IPS-18a (cell line): Measurements from ENCODE around the gene PDE9A.
A peak's percentile ranks its signal among the peaks of the same experiment; 100 is the strongest.

ENCODE experiments used
- H3K27ac ChIP-seq: one replicate; pipeline ENCODE4 v1.5.1; 2013; ENCODE audit warnings: low read length
- H3K27me3 ChIP-seq: one replicate; pipeline ENCODE4 v1.6.1; 2013; ENCODE audit warnings: mild to moderate bottlenecking, low read length; ENCODE audit not compliant: control insufficient read depth, insufficient read depth
- H3K36me3 ChIP-seq: one replicate; pipeline ENCODE4 v1.6.1; 2013; ENCODE audit warnings: low read depth, low read length; ENCODE audit not compliant: control insufficient read depth
- H3K4me1 ChIP-seq: one replicate; pipeline ENCODE4 v1.6.1; 2013; ENCODE audit warnings: low read depth, low read length; ENCODE audit not compliant: control insufficient read depth
- H3K4me3 ChIP-seq: one replicate; pipeline ENCODE4 v1.5.1; 2013; ENCODE audit warnings: low read length
- H3K9ac ChIP-seq: one replicate; pipeline ENCODE4 v1.6.1; 2013; ENCODE audit warnings: mild to moderate bottlenecking, low read length, moderate library complexity
- H3K9me3 ChIP-seq: one replicate; pipeline ENCODE4 v1.6.1; 2013; ENCODE audit warnings: low read depth, low read length; ENCODE audit not compliant: control insufficient read depth

PDE9A gene

GRCh38 chr21:42654913-42655795 lies 1.7 kb downstream of the PDE9A start:
- no peaks in the 10 kb centered on the region for H3K27me3 ChIP-seq
- H3K4me3 ChIP-seq, result peak overlapping the region; percentile 77
- peak overlapping the region; percentile 67 for H3K9ac ChIP-seq
- H3K9me3 ChIP-seq, result no peaks in the 10 kb centered on the region
- H3K4me1 ChIP-seq, result peaks cover 32% of the 10 kb centered on the region
- H3K36me3 ChIP-seq, result no peaks in the 10 kb centered on the region
- H3K27ac ChIP-seq, result no peak overlapping the region

DNA sequence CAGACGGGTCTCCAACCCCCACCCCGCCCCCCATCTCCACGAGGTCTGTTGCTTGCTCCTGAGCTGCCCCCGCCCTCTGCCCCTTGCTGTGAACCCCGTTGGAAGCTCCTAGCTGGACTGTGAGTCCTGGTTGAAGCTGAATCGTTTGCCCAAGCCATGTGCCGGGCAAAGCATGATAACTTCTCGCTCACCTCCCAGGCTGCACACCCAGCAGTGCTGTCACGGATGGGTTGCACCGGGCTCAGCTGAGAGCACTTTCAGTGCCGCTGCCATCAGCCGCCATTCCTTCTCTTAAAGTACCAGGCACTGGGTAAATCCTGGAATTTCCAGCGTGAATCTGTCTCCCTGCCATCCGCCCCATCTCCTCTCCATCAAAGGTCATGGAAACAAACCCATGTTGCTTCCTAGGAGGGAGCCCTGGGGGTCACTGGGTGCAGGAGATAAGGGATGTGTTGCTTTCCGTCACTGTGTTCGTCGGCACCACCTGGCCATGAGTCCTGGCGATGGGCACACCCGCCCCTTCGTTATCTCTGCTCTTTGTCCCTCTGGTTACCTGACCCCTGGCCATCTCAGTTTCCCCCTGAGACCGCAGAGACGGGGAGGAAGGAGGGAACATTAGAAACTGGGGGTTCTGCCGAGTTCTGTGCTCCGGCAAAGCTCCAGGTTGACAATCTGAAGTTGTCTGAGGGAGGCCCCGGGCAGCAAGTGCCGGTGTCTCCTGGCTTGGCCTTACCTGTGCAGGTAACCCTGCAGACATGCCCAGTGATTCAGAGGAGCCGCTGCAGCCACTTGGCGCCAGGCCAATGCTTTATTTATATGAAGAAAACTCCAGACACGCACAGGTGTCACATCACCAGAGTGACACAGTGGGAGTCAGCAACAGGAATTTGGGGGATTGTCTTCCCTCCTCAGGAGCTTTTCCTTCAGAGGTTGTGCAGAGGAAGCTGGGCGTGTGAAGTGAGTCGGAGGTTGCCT lies 2.7 kb downstream of the PDE9A start:
- Histone ChIP-seq H3K4me3 (peak overlapping the region; percentile 77), H3K4me1 (peaks cover 32% of the 10 kb centered on the region), H3K36me3 (no peaks in the 10 kb centered on the region), H3K9ac (no peak overlapping the region), H3K27ac (no peak overlapping the region), H3K27me3 (no peaks in the 10 kb centered on the region), H3K9me3 (no peaks in the 10 kb centered on the region)

GRCh38 chr21:42656872-42657271 lies 3.5 kb downstream of the PDE9A start:
- Histone ChIP-seq H3K9me3 (no peaks in the 10 kb centered on the region), H3K4me1 (peaks cover 32% of the 10 kb centered on the region), H3K27ac (no peak overlapping the region), H3K4me3 (no peak overlapping the region), H3K36me3 (no peaks in the 10 kb centered on the region), H3K27me3 (no peaks in the 10 kb centered on the region), H3K9ac (no peak overlapping the region)

DNA sequence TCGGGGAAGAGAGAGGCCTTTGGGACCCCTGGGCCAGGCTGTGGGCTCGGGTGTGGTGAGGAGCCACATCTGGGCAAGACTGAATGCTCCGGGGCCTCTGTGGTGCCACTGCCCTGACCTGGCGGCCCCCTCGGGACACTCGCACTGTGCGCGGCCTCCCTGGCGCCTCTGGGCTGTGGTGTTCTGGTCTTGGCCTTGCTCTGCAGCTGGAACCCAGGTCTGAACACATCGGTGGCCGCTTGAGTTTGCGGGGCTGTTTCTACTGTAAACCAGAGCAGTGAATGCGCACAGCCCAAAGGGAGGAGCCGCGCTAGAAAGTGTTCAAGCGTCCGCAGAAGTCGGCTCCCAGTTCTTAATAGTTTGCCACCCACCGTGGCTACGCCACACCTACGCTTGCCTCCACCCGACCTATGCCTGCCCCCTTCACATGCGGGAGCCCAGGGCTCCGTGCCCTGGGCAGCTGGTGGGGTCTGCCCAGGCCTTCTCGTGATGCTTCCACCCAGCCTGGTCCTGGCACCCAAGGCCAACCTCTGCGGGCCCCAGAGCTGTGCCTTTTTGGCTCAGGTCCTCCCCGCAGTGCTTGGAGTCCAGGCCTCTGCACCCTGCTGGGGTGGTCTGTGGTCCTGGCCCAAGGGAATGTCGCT lies 4.4 kb downstream of the PDE9A start:
- Histone ChIP-seq H3K36me3 (peaks cover 6% of the 10 kb centered on the region), H3K27me3 (no peaks in the 10 kb centered on the region), H3K4me3 (no peak overlapping the region), H3K27ac (no peak overlapping the region), H3K9me3 (no peaks in the 10 kb centered on the region), H3K9ac (no peak overlapping the region), H3K4me1 (peaks cover 25% of the 10 kb centered on the region)

DNA sequence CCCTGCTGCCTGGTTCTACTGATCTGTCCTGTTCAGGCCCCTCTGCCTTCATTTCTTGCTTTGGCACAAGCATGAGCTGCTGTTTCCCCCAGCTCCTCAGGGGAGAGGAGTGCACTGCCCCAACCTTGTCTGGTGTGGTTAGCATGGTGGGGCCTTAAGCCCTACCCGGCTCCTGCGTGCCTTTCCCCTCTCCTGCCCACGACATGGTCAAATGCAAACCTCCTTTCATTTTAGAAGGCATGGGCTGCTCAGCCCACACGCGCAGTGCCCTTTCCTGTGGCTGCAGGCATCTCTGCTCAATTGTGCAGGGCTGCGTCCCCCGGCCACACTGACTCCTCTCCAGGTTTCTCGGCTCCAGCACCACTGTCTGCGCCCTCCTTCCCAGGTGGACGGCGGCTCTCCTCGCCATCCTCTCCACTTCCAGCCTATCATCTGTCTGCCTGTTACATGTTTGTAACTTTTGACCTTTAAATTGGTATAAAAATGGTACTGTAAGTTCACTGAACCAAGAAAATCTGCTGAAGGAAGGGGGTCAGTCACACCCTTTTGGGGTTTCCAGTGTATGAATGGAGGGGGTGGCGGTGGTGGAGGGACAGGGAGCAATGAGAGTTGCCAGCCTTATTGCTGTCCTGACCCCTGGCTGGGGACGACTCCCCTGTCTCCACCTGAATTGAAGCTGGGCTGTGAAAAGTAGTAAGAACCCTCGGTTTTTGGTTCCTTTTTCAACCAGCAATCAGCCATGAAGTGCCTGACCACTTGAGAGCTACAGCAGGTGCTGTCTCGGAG lies 5.1 kb downstream of the PDE9A start:
- Histone ChIP-seq H3K27me3 (no peaks in the 10 kb centered on the region), H3K27ac (no peak overlapping the region), H3K36me3 (peaks cover 9% of the 10 kb centered on the region), H3K9ac (no peak overlapping the region), H3K9me3 (no peaks in the 10 kb centered on the region), H3K4me1 (peaks cover 25% of the 10 kb centered on the region), H3K4me3 (no peak overlapping the region)

DNA sequence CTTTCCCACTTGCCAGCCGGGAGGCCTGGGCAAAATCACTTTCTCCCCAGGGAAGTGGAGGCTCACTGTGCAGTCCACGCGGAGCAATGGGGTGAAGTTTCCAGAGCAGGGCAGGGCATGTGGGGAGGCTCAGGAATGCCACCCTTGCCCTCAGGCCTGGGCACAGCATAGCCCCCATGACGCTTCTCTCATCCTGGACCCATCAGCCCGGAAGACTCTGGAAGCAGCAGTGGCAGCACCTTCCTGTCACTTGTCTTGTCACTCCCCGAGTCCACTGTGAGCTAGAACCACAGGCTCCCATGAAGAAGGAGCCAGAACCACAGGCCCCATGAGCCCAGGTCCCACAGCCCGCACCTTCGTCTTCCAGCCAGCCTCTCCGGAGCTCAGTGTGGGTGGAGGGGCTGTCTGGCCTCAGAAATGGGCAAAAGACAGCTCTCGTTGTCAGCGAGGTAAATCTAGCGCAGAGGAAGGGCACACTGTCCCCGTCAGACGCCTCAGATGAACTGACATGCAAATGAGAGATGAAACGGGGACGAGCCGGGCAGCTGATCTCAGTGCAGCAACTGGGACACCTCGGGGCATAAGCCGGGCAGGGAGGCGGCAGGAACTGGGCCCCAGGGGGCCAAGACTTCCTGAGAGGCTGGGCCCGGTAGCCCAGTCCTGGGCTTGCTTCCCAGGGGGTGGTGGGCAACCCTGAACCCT lies 6.1 kb downstream of the PDE9A start:
- H3K36me3 ChIP-seq, result peaks cover 9% of the 10 kb centered on the region
- H3K4me1 ChIP-seq, result peaks cover 25% of the 10 kb centered on the region
- H3K4me3 ChIP-seq, result no peak overlapping the region
- no peak overlapping the region for H3K27ac ChIP-seq
- H3K9me3 ChIP-seq, result no peaks in the 10 kb centered on the region
- no peaks in the 10 kb centered on the region for H3K27me3 ChIP-seq
- no peak overlapping the region for H3K9ac ChIP-seq

GRCh38 chr21:42660118-42660470 lies 6.7 kb downstream of the PDE9A start:
- Histone ChIP-seq H3K4me3 (no peak overlapping the region), H3K36me3 (peaks cover 9% of the 10 kb centered on the region), H3K9me3 (no peaks in the 10 kb centered on the region), H3K9ac (no peak overlapping the region), H3K27ac (no peak overlapping the region), H3K27me3 (no peaks in the 10 kb centered on the region), H3K4me1 (peaks cover 19% of the 10 kb centered on the region)

DNA sequence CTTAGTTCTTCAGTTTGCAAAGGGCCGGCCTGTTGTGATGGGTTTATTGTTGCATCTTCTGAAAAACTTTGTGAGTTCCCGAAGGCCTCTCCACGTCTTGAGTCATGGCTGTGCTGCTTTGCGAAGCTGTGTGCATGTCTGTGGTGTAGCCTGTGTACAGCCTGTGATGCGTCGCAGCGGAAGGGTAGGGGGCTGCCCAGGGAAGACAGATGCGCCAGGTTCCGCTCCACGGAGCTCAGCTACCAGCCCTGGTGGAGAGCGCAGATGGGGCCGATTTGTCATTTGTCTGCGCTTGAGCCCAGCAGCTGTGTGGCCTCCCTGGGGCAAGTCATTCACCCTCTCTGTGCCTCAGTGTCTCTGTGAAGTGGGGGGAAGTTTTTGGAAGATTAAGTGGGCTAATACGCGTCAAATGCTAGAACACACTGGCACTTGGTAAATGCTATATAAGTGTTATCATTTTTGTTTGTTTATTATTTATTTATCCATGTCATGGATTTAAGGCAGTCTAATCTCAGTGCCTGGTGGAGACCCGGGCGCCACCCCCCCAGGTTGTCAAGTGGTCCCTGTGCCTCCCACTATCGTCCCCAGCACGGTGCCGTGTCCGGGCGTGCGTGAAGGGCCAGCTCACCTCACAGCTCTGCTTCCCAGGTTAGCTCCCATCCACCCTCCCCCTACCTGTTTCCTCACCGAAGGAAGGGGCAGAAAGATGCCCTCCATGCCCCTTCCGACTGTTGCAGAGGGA lies 8.4 kb downstream of the PDE9A start:
- peaks cover 3% of the 10 kb centered on the region for H3K4me1 ChIP-seq
- H3K27me3 ChIP-seq, result no peaks in the 10 kb centered on the region
- H3K27ac ChIP-seq, result no peak overlapping the region
- H3K9ac ChIP-seq, result no peak overlapping the region
- H3K4me3 ChIP-seq, result no peak overlapping the region
- peaks cover 9% of the 10 kb centered on the region for H3K36me3 ChIP-seq
- H3K9me3 ChIP-seq, result no peaks in the 10 kb centered on the region

GRCh38 chr21:42662430-42663199 lies 9.2 kb downstream of the PDE9A start:
- Histone ChIP-seq H3K4me1 (peaks cover 7% of the 10 kb centered on the region), H3K27ac (no peak overlapping the region), H3K36me3 (peaks cover 9% of the 10 kb centered on the region), H3K4me3 (no peak overlapping the region), H3K9ac (no peak overlapping the region), H3K27me3 (no peaks in the 10 kb centered on the region), H3K9me3 (no peaks in the 10 kb centered on the region)
